Stimulated activated CD4-positive, alpha-beta T cell treated with anti-CD3 and anti-CD28 coated beads, Interleukin-1b, Interleukin-23, amount 100 ng/mL, for 1 hour (primary cell): ENCODE measurements around the gene GADD45G.

ENCODE experiments used
- DNase-seq, 2 donors: peaks; one replicate each; pipeline ENCODE4 v3.0.0-alpha.2; 2020; ENCODE audit warnings: low read depth in 2 of 2

The GADD45G gene

GRCh38 chr9:89630508-89630907 is 25.7 kb downstream of the GADD45G start:
- no peak for DNase-seq

GRCh38 chr9:89631384-89631783 is 26.6 kb downstream of the GADD45G start:
- DNase-seq: no peak

- DNase-seq: no peak
Measured at GRCh38 chr9:89632192-89632733, 27.5 kb downstream of the GADD45G start.

GRCh38 chr9:89632736-89633135 is 27.9 kb downstream of the GADD45G start:
- DNase-seq: no peak

GRCh38 chr9:89633404-89633803 is 28.6 kb downstream of the GADD45G start:
- DNase-seq: no peak

GRCh38 chr9:89633920-89634319 is 29.1 kb downstream of the GADD45G start:
- DNase-seq: no peak

GRCh38 chr9:89634995-89635742 is 30.4 kb downstream of the GADD45G start:
- DNase-seq: no peak

GRCh38 chr9:89635816-89636215 is 31.0 kb downstream of the GADD45G start:
- DNase-seq: no peak

- DNase-seq: no peak
Measured at GRCh38 chr9:89637787-89638186, 33.0 kb downstream of the GADD45G start.

GRCh38 chr9:89638359-89638758 is 33.5 kb downstream of the GADD45G start:
- no peak for DNase-seq

GRCh38 chr9:89638893-89639292 is 34.1 kb downstream of the GADD45G start:
- DNase-seq: no peak

GRCh38 chr9:89639367-89639795 is 34.6 kb downstream of the GADD45G start:
- DNase-seq: no peak

- DNase-seq: no peak
Measured at GRCh38 chr9:89639961-89640360, 35.1 kb downstream of the GADD45G start.

GRCh38 chr9:89640361-89640760 is 35.5 kb downstream of the GADD45G start:
- no peak for DNase-seq

- no peak for DNase-seq
Measured at GRCh38 chr9:89640801-89641200, 36.0 kb downstream of the GADD45G start.

- no peak for DNase-seq
Measured at GRCh38 chr9:89641980-89642379, 37.2 kb downstream of the GADD45G start.

- no peak for DNase-seq
Measured at GRCh38 chr9:89642789-89643188, 38.0 kb downstream of the GADD45G start.

- DNase-seq: no peak
Measured at GRCh38 chr9:89646189-89646939, 41.6 kb downstream of the GADD45G start.

- no peak for DNase-seq
Measured at GRCh38 chr9:89647366-89648128, 42.7 kb downstream of the GADD45G start.

- no peak for DNase-seq
Measured at GRCh38 chr9:89648247-89649000, 43.6 kb downstream of the GADD45G start.

- DNase-seq: no peak
Measured at GRCh38 chr9:89649039-89649691, 44.4 kb downstream of the GADD45G start.
